Measurements from ENCODE around the gene MEGF8. TPM values are rescaled to one million over a fixed set of nuclear protein-coding genes. Genes with fewer than 3 reads are reported as not detected.
A peak's percentile ranks its signal among the peaks of the same experiment; 100 is the strongest.

MEGF8 gene
- total and polyA plus RNA-seq, 9 of the 15 experiments (the other 6 are each of a cell fraction or from before 2014, with no cell fraction given): 0.28 to 13.1 (median 3.0) TPM

DNA sequence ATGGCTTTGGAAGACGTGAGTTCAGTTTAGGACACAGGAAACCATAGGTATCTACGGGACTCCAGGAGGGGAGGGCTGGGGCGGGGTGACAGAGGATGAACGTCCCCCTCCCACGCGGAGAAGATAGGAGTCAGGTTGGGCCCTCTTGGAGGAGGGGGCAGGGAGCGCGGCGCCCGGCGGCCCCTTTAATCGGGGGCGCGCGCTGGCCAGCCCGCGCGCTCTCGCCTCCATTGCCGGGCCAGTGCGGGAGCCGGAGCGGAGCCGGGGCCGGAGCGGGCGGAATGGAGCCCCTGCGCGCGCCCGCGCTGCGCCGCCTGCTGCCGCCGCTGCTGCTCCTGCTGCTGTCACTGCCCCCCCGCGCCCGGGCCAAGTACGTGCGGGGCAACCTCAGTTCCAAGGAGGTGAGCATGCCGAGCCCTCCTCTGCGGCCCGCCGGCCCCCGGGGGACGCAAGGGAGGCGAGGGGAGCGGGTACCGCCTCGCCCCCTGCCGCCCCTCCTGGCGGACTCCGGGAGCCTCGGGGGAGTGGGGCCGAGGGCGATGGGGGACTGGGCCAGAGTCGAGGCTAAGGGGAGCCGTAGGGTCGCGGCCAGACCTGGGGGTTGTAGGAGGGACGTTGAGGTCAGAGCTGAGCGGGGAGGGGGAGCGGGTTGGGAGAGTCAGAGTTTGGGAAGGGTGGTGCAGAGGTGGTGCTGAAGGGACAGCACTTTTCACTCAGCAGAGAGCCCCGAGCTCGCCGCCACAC is 12.2 kb upstream of the MEGF8 start, which contains the start of gene TMEM145 (continued):
- TF ChIP-seq SFPQ (IDR thresholded peaks at IDR 0.05; ENCODE audit: low read depth, low read length) (no peak), CXXC5 (CRISPR knock-in tag; IDR thresholded peaks at IDR 0.05) (peak; percentile 82), JUND (IDR thresholded peaks at IDR 0.05; ENCODE audit: borderline replicate concordance, low read depth, low read length) (no peak), JUND (tag; IDR thresholded peaks at IDR 0.05; ENCODE audit: borderline replicate concordance, low read depth, low read length) (no peak; the same call in 2 of the 3 replicates), POLR2AphosphoS5 (IDR thresholded peaks at IDR 0.05; ENCODE audit: control insufficient read depth, insufficient read depth, low read depth, low read length) (no peak), HEY1 (CRISPR knock-in tag; IDR thresholded peaks at IDR 0.05; ENCODE audit: borderline replicate concordance) (no peak), GATA2 (CRISPR knock-in tag; IDR thresholded peaks at IDR 0.05) (no peak), NKRF (IDR thresholded peaks at IDR 0.05; ENCODE audit: borderline replicate concordance) (no peak; the same call in 1 of the 2 replicates), ZFP36 (IDR thresholded peaks at IDR 0.05; ENCODE audit: low read depth, low read length, partially characterized antibody) (no peak), IFI16 (CRISPR knock-in tag; IDR thresholded peaks at IDR 0.05) (no peak), ARHGAP35 (IDR thresholded peaks at IDR 0.05; ENCODE audit: partially characterized antibody) (no peak), XRCC4 (IDR thresholded peaks at IDR 0.05; ENCODE audit: extremely low read depth, insufficient read depth, insufficient read length) (no peak), RCOR1 (IDR thresholded peaks at IDR 0.05; ENCODE audit: borderline replicate concordance in 1 of 2, low read depth in 2 of 2, low read length in 2 of 2) (0 out of 4 replicates have a peak, but pooled peaks of 1 of the 2 experiments have one; percentile 4), MAZ (CRISPR knock-in tag; conservative IDR thresholded peaks at IDR 0.05 in 1 of 2, IDR thresholded peaks at IDR 0.05 in 1 of 2) (peak; percentile 57 to 79; a peak in 2 of 4 replicates), CEBPB (tag; IDR thresholded peaks at IDR 0.05) (no peak), PCBP1 (IDR thresholded peaks at IDR 0.05; ENCODE audit: low read depth, low read length, poor library complexity, severe bottlenecking) (peak; percentile 37), FUS (optimal IDR thresholded peaks at IDR 0.05; ENCODE audit: low read depth, low read length) (no peak), BRF1 (IDR thresholded peaks at IDR 0.05; ENCODE audit: borderline replicate concordance, extremely low read depth, insufficient read length) (no peak), RFX7 (CRISPR knock-in tag; IDR thresholded peaks at IDR 0.05) (no peak)
- TF ChIP-seq, protein P1, sequence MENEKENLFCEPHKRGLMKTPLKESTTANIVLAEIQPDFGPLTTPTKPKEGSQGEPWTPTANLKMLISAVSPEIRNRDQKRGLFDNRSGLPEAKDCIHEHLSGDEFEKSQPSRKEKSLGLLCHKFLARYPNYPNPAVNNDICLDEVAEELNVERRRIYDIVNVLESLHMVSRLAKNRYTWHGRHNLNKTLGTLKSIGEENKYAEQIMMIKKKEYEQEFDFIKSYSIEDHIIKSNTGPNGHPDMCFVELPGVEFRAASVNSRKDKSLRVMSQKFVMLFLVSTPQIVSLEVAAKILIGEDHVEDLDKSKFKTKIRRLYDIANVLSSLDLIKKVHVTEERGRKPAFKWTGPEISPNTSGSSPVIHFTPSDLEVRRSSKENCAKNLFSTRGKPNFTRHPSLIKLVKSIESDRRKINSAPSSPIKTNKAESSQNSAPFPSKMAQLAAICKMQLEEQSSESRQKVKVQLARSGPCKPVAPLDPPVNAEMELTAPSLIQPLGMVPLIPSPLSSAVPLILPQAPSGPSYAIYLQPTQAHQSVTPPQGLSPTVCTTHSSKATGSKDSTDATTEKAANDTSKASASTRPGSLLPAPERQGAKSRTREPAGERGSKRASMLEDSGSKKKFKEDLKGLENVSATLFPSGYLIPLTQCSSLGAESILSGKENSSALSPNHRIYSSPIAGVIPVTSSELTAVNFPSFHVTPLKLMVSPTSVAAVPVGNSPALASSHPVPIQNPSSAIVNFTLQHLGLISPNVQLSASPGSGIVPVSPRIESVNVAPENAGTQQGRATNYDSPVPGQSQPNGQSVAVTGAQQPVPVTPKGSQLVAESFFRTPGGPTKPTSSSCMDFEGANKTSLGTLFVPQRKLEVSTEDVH (IDR thresholded peaks at IDR 0.05; ENCODE audit: low read depth, partially characterized antibody): no peak

Data from K562 (cell line).